K562 (cell line): ENCODE results near the gene POMP. TPM values are rescaled to one million over a fixed set of nuclear protein-coding genes. Genes with fewer than 3 reads are reported as not detected.

Source experiments
- ATAC-seq: fragments of 200-7000 bp; cut with Tn5 transposase; 3 replicates; pipeline ENCODE4 v1.9.1; 2020; ENCODE audit warnings: moderate library complexity
- BruUV-seq: library from RNA; stranded (reverse); fragments of 400-500 nt; replicated peaks from 2 replicates; lab custom pipeline; 2021; lab: Mats Ljungman, UMichigan
- CTCF ChIA-PET: fragments of 300-600 bp; formaldehyde crosslinking; extraction: SDS; loops from one replicate; lab custom pipeline; 2021; ENCODE audit warnings: low intra/inter-chr PET ratio; lab: Yijun Ruan, JAX
- POLR2A ChIA-PET: fragments of 300-600, 350-650 bp; sonication (Branson Sonifier 250); formaldehyde crosslinking; extraction: SDS; loops from one replicate; lab custom pipeline; 2021; ENCODE audit warnings: antibody characterized with exemption, inconsistent platforms; lab: Yijun Ruan, JAX
- DNase-seq, 4 experiments: peaks; one replicate each; pipeline versions ENCODE4 v3.0.0 to v3.0.0-alpha.2; 2011 to 2018; ENCODE audit warnings: low spot score in 3 of 4, mixed read lengths in 3 of 4; ENCODE audit errors: extremely low read depth in 1 of 4
- FAIRE-seq: peaks from 2 replicates; lab custom pipeline; 2011; peaks lifted over from hg19 to GRCh38; lab: Jason Lieb, UNC
- H2AFZ ChIP-seq: 2 replicates; pipeline ENCODE4 v1.6.0; 2011; ENCODE audit warnings: low read depth, low read length, control low read depth, inconsistent platforms
- H3K27ac ChIP-seq: fragments of 200-600 bp; 3 replicates; pipeline ENCODE4 v1.8.0; 2011; ENCODE audit warnings: low read depth, mild to moderate bottlenecking, control low read depth, inconsistent platforms, low read length, moderate library complexity, mixed read lengths; ENCODE audit errors: extremely low read depth
- H3K27me3 ChIP-seq, 2 experiments: fragments of 300-600 bp in 1 of 2; 2 replicates in 1 of 2; 3 replicates in 1 of 2; pipeline versions ENCODE4 v1.6.0 to v1.8.0; 2011; ENCODE audit warnings: inconsistent platforms in 2 of 2, low read length in 2 of 2, mild to moderate bottlenecking in 1 of 2, mixed read lengths in 1 of 2, moderate library complexity in 1 of 2; ENCODE audit not compliant: control insufficient read depth in 2 of 2, insufficient read depth in 2 of 2
- H3K36me3 ChIP-seq: fragments of 300-600 bp; 3 replicates; pipeline ENCODE4 v1.8.0; 2011; ENCODE audit warnings: mild to moderate bottlenecking, low read length, inconsistent platforms; ENCODE audit not compliant: control insufficient read depth, insufficient read depth
- H3K4me1 ChIP-seq, 2 experiments: fragments of 200-600 bp in 1 of 2; replicated peaks in 1 of 2; 2 replicates in 1 of 2; 3 replicates in 1 of 2; pipeline versions ENCODE4 v1.5.1 to v1.8.0; 2011; ENCODE audit warnings: inconsistent platforms in 2 of 2, low read length in 2 of 2, mild to moderate bottlenecking in 1 of 2, mixed read lengths in 1 of 2, moderate library complexity in 1 of 2; ENCODE audit not compliant: control insufficient read depth in 2 of 2, insufficient read depth in 2 of 2
- H3K4me2 ChIP-seq: 2 replicates; pipeline ENCODE4 v1.6.1; 2011; ENCODE audit warnings: low read length, control low read depth, inconsistent platforms, mixed read lengths; ENCODE audit not compliant: insufficient read depth
- H3K4me3 ChIP-seq: fragments of 200-600 bp; sonication (generic), shearing (Covaris generic); 2 replicates; pipeline ENCODE4 v1.5.1; 2016; ENCODE audit warnings: control low read depth, inconsistent platforms
- H3K79me2 ChIP-seq: fragments of 200-600 bp; 3 replicates; pipeline ENCODE4 v1.8.0; 2011; ENCODE audit warnings: low read length, inconsistent platforms; ENCODE audit not compliant: control insufficient read depth, insufficient read depth
- H3K9ac ChIP-seq, 2 experiments: 2 replicates each; pipeline versions ENCODE4 v1.6.0 to v1.6.1; 2011; ENCODE audit warnings: low read depth in 2 of 2, low read length in 2 of 2, control low read depth in 1 of 2, inconsistent platforms in 1 of 2, mild to moderate bottlenecking in 1 of 2, mixed read lengths in 1 of 2; ENCODE audit not compliant: insufficient read depth in 1 of 2
- H3K9me1 ChIP-seq: one replicate; pipeline ENCODE4 v1.6.0; 2011; ENCODE audit warnings: inconsistent platforms, mild to moderate bottlenecking, low read length, moderate library complexity; ENCODE audit not compliant: control insufficient read depth, insufficient read depth
- H3K9me3 ChIP-seq: replicated peaks from 2 replicates; pipeline ENCODE4 v1.5.1; 2011; ENCODE audit warnings: low read depth, low read length, inconsistent platforms; ENCODE audit not compliant: control insufficient read depth, insufficient read depth
- H4K20me1 ChIP-seq: replicated peaks from 2 replicates; pipeline ENCODE4 v1.6.1; 2011; ENCODE audit warnings: low read length, inconsistent platforms, mixed read lengths; ENCODE audit not compliant: control insufficient read depth, insufficient read depth
- CTCF ChIP-seq, 3 experiments: IDR thresholded peaks in 2 of 3; conservative IDR thresholded peaks in 1 of 3; 2 replicates each; pipeline ENCODE4 v1.5.1; 2011 to 2012; ENCODE audit warnings: low read length in 3 of 3, mild to moderate bottlenecking in 3 of 3, control low read depth in 2 of 3, improper control_type of control experiment in 1 of 3, inconsistent platforms in 1 of 3, low read depth in 1 of 3, mixed read lengths in 1 of 3, moderate library complexity in 1 of 3; ENCODE audit not compliant: insufficient read depth in 2 of 3
- KDM2B ChIP-seq: fragments of 250-450 bp; sonication (Bioruptor Pico); IDR thresholded peaks from 2 replicates; pipeline ENCODE4 v1.8.0; 2021; ENCODE audit warnings: mild to moderate bottlenecking, moderate library complexity
- WGBS: fragments of 100-300 bp; shearing (Covaris generic); methylation state at CpG from one replicate; pipeline ENCODE4 v1.1.6; 2016; ENCODE audit warnings: low coverage, mixed read lengths; ENCODE audit not compliant: insufficient coverage; ENCODE audit errors: missing lambda C conversion rate; 5-methylcytosine and 5-hydroxymethylcytosine counted together
- in situ Hi-C: fragments of 300-500 bp; cut with MboI; formaldehyde crosslinking; loops from 4 replicates; pipeline ENCODE4 v1.15.0; 2018; ENCODE audit warnings: inconsistent platforms, mixed read lengths
- intact Hi-C: fragments of 100-400 bp; cut with micrococcal nuclease; formaldehyde crosslinking; loops from 2 replicates; pipeline ENCODE4 v1.14.2; 2022
- polyA plus RNA-seq, 8 experiments: library from polyadenylated mRNA; depleted of rRNA in 4 of 8; stranded (reverse) in 5 of 8; unstranded in 3 of 8; fragments of >200 nt; fragmentation: Nextera tagmentation in 2 of 8; fragmentation: Illumina TruSeq in 1 of 8; extraction: Ambion mirVana in 2 of 8; extraction: Trizol in 1 of 8; gene quantifications; 2 replicates each; pipeline versions ENCODE4 v1.2.1 to v1.2.3, GENCODE V29; 2011 to 2014; ENCODE audit warnings: inconsistent platforms in 1 of 8, missing spikeins in 1 of 8
- total RNA-seq, 7 experiments: library from RNA; depleted of rRNA in 6 of 7; stranded (reverse); fragments of >200 nt in 6 of 7; fragmentation: Illumina TruSeq in 2 of 7; extraction: Trizol in 2 of 7; gene quantifications; 2 replicates each; pipeline versions ENCODE4 v1.2.1 to v1.2.3, GENCODE V29; 2011 to 2021; ENCODE audit warnings: low replicate concordance in 1 of 7

POMP gene
- total and polyA plus RNA-seq, 9 of the 15 experiments (the other 6 are each of a cell fraction or from before 2014, with no cell fraction given): 69.2 to 647 (median 118) TPM

GRCh38 chr13:28678809-28679208 is 19.9 kb downstream of the POMP start:
- Histone ChIP-seq H3K36me3 (peaks cover 52% of the 10 kb centered on the region; the same call in 2 of the 3 replicates), H3K4me3 (no peak overlapping the region), H3K27me3 (no peaks in the 10 kb centered on the region), H3K9ac (no peak overlapping the region), H3K27ac (no peak overlapping the region), H3K9me1 (no peaks in the 10 kb centered on the region), H2AFZ (no peak overlapping the region), H3K4me1 (no peaks in the 10 kb centered on the region), H3K4me2 (no peak overlapping the region), H3K9me3 (no peaks in the 10 kb centered on the region), H4K20me1 (no peaks in the 10 kb centered on the region), H3K79me2 (no peaks in the 10 kb centered on the region)
- TF ChIP-seq CTCF (IDR thresholded peaks at IDR 0.05 in 2 of 3, conservative IDR thresholded peaks at IDR 0.05 in 1 of 3; ENCODE audit: insufficient read depth in 2 of 3, low read depth in 1 of 3, low read length in 3 of 3) (0 out of 6 replicates have a peak, but pooled peaks of 1 of the 3 experiments have one; percentile 5), KDM2B (no peak)
- ChIA-PET POLR2A (interaction anchor here (0.8 kb wide), 1 partner anchor 154 kb away, joined by 3 read pairs; no protein-coding TSS in a partner anchor), CTCF (no interaction called here)
- WGBS: 92% methylated on average over 1 of the region's 1 CpG
- FAIRE-seq (no peak), DNase-seq (no peak), ATAC-seq (no peak)
- intact Hi-C loops (loop anchor here (5.0 kb wide), 1 partner anchor 118 kb away; no protein-coding TSS in a partner anchor), in situ Hi-C loops (no loop called here)
- BruUV-seq: no TSS peak
